ENCODE measurements around the gene DUT.

DNA sequence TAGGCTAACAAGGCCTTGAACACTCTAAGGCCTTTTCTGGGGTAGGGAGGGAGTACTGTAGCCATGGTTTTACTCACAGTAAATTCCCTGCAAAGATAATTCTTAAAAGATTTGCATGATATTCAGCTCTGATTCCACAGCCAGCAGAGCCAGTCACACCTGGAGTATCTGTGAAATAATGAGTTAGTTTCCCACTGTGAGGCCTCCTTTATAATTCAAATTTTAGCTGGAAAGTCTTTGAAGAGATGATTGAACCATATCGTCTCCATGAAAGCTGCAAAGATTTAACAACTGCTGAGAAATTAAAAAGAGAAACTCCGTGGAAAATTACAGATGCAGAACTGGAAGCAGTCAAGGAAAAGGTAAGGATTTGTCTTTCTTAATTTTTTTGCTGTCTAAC lies 32.3 kb upstream of the DUT start:
- TF ChIP-seq, protein P1, sequence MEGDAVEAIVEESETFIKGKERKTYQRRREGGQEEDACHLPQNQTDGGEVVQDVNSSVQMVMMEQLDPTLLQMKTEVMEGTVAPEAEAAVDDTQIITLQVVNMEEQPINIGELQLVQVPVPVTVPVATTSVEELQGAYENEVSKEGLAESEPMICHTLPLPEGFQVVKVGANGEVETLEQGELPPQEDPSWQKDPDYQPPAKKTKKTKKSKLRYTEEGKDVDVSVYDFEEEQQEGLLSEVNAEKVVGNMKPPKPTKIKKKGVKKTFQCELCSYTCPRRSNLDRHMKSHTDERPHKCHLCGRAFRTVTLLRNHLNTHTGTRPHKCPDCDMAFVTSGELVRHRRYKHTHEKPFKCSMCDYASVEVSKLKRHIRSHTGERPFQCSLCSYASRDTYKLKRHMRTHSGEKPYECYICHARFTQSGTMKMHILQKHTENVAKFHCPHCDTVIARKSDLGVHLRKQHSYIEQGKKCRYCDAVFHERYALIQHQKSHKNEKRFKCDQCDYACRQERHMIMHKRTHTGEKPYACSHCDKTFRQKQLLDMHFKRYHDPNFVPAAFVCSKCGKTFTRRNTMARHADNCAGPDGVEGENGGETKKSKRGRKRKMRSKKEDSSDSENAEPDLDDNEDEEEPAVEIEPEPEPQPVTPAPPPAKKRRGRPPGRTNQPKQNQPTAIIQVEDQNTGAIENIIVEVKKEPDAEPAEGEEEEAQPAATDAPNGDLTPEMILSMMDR (conservative IDR thresholded peaks at IDR 0.05 in 1 of 2, IDR thresholded peaks at IDR 0.05 in 1 of 2; ENCODE audit: extremely low read depth in 1 of 2, insufficient read depth in 1 of 2, low read depth in 1 of 2, low read length in 2 of 2), result no peak
- TF ChIP-seq EZH2 (IDR thresholded peaks at IDR 0.05; ENCODE audit: borderline replicate concordance, low read length), result no peak

Measured in mammary epithelial cell (primary cell).